Sciatic nerve (tissue), 2 donors: Measurements from ENCODE around the gene RUSF1. TPM values are rescaled to one million over a fixed set of nuclear protein-coding genes. Genes with fewer than 3 reads are reported as not detected.
"Not testable (repeated sequence)": the region's sequence is repeated elsewhere in the genome, so short reads cannot be mapped to it uniquely, and the experiment has no call there.

Experiments
- ATAC-seq: fragments of 200-7000 bp; cut with Tn5 transposase; one replicate; pipeline ENCODE4 v1.9.1; 2020; ENCODE audit warnings: mild to moderate bottlenecking, moderate library complexity
- DNase-seq: peaks from one replicate; pipeline ENCODE4 v3.0.0-alpha.2; 2020; ENCODE audit warnings: low spot score
- intact Hi-C: fragments of 100-400 bp; cut with DNase I; formaldehyde crosslinking; loops from one replicate; pipeline ENCODE4 v1.14.2; 2022
- total RNA-seq: library from RNA; stranded (reverse); fragmentation: NEBNext Ultra II Directional; extraction: Animal tissue kit (Norgen Biotek cat#: 25700); gene quantifications from one replicate; pipeline ENCODE4 v1.2.1, GENCODE V29; 2021
- donor health status: DM: no; HTN: no; CAD: no.
- donor health status: DM: no; HTN: no; CAD: no.

RUSF1 gene
- total RNA-seq: 59.9 TPM

DNA sequence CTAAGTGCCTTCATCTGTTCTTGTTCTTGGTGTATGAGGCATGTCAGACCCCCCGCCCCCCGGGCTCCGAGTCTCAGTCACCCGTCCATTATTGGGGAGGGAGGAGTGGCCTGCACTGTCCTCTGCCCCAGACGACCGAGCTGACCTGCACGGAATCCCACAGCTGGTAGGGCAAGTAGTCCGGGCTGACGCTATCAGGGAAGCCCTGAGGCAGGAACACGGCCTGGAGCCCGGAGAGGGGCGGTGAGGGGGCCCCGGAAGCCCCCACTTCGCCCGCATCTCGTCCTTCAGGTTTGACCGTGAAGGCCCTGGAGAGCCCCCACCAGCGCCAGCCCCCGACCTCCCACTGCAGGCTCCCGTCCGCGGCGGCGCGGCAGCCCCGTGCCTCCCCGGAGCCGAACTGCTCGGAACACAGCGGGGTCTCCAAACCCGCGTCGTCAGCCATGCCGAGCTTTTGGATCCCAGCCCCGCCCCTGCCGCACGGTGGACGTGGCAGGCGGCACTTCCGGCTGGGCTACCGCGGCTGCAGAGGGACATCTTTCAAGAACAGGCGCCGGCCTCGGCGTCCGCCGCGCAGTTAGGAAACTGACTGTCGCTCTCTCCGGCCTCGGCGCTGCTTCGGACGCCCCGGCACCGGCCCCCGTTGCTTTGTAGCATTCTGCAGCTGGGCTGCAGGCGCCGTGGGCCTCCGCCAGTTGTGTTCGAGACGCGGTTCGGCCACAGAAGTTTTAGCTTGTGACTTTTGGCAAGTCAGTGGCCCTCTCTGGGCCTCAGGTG, at the start of gene RUSF1:
Gene RUSF1, minus strand, starts transcription at position 463 of the 777 bp plus-strand sequence. Its CDS starts 18 bp downstream, at position 445.
- intact Hi-C loops: no loop called here
- DNase-seq (peak; percentile 95), ATAC-seq (peak; percentile 98)

DNA sequence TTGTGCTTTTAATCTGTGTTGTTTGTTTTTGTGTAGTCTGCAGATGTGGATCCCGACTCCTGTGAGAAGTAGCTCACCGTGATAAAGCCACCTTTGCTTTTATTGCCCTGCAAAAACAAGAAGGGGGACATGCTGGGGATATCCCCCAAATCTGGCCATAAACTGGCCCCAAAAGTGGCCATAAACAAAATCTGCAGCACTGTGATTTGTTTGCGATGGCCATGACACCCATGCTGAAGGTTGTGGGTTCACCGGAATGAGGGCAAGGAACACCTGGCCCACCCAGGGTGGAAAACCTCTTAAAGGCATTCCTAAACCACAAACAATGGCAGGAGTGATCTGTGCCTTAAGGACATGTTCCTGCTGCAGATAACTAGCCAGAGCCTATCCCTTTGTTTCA, 34.6 kb upstream of the RUSF1 start:
- intact Hi-C loops: no loop called here
- no peak for DNase-seq
- no peak for ATAC-seq

DNA sequence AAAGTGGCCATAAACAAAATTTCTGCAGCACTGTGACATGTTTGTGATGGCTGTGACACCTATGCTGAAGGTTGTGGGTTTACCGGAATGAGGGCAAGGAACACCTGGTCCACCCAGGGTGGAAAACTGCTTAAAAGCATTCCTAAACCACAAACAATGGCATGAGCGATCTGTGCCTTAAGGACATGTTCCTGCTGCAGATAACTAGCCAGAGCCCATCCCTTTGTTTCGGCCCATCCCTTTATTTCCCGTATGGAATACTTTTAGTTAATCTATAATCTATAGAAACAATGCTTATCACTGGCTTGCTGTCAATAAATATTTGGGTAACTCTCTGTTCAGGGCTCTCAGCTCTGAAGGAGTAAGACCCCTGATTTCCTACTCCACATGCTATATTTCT, 31.6 kb upstream of the RUSF1 start:
- ATAC-seq, DNase-seq, intact Hi-C loops: not testable (repeated sequence)

DNA sequence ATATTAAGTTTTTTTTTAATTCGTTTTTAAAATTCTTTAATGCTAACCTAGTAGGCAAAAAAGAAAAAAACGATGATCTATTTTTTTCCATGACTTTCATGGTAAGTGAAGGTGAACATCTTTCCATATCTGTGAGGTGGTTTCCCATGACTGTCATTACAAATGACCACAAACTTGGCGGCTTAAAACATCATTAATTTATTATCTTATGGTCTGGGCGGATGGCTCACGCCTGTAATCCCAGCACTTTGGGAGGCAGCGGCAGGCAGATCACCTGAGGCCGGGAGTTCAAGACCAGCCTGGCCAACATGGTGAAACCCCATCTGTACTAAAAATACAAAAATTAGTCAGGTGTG, 30.0 kb upstream of the RUSF1 start:
- ATAC-seq, intact Hi-C loops: not testable (repeated sequence)

DNA sequence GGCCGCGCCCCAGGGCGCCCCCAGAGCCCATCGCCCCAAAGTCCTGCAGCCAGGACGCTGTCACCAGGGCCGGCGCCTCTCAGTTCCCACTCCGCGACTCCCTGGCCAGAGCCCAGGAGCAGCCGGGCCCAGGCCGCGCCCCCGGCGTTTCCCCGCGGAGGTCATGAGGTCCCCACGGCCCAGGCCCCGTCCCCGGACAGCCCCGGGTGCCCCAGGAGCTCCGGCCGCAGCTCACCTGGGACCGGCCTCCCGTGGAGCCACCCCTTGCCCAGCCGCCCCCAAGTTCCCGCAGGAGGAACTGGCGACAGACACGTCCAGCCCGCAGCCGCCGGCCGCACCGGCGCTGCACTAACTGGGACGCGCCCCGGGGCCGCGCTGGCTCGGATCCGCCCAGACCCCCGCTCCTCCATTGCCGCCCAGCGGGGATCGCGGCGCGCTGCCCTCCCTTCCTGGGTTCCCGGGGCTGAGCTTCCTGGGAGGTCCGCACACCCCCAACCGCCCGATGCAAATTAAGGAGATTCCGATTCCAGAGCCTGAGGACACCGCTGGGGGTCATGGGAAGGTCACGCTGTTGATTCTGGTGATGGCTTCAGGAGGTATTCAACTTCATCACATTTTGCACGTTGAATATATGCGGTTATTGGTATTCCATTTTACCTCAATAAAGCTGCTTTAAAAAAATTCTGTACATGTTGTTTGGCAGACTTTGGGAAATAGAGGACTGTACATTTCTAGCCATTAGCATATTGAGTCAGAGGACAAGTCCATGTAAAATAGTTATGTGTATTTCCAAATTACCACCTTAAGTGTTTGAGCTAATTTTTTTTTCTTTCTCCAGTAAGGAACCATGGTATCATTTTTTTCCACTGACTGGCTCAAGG, 29.4 kb upstream of the RUSF1 start:
- intact Hi-C loops: no loop called here
- no peak for ATAC-seq
- no peak for DNase-seq

More for the DNA sequence above, 30.0 kb upstream of the RUSF1 start:
- not testable (repeated sequence) for DNase-seq

DNA sequence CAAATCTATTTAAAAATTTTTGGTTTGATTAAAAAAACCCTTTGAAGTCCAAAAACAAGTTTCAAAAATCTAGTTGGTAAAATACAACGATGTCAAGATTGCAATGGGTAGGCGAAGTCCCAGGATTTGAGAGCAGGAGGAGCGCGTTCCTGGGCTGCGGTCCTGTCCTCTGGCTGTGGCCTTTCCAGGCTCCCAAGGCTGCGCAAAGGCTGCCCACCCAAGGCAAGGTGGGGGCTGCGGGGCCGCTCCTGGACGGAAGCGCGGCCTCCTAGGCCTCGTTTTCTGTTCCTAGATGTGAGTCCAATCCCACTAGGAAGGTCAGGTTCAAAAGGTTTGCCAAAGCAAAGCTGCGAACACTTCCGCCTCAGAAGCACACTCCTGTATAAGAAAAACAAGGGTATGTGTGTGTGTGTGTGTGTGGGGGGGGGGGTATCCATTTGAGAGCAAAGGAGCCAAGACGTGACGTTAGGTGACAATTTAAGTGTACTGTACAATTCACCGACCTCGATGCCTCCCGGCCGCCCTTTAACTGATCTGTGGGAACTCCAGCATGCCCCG, 28.7 kb upstream of the RUSF1 start:
- DNase-seq (no peak), ATAC-seq (no peak)
- intact Hi-C loops: no loop called here

DNA sequence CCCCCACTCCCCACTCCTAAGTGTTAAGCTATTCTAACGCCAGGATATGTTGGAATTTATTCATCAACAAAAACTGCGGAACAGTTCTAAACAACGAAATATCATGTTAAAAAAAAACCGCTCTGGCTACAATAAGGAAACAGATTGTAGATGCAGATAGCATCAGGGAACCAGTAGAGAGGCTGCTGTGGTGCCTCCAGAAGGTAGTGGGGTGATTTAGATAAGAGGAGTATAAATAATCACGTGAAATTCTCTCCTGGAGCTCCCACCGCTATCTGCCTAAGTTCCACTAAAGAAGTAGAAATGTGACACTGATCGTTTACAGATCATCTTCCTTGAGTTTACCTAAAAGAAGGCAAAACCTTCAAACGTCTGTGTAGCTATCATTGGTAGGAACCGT, 27.5 kb upstream of the RUSF1 start:
- intact Hi-C loops: no loop called here
- no peak for DNase-seq
- ATAC-seq: no peak

DNA sequence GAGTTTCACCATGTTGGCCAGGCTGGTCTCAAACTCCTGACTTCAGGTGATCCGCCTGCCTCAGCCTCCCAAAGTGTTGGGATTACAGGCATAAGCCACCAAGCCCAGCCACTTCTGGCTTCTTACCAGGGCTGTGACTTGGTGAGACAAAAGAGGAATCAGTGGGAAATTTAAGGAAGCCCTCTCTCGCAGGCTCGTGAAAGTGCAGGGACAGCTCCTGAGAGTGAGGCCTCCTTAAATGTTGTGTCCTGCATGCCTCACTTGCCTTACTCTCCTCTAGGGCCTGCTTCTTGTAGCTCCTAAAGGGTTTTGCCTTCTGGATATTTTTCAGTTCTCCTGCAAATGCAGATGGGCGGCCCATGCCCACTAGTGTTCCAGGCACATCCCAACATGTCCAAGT, 24.7 kb upstream of the RUSF1 start:
- intact Hi-C loops: no loop called here
- ATAC-seq (no peak), DNase-seq (no peak)

DNA sequence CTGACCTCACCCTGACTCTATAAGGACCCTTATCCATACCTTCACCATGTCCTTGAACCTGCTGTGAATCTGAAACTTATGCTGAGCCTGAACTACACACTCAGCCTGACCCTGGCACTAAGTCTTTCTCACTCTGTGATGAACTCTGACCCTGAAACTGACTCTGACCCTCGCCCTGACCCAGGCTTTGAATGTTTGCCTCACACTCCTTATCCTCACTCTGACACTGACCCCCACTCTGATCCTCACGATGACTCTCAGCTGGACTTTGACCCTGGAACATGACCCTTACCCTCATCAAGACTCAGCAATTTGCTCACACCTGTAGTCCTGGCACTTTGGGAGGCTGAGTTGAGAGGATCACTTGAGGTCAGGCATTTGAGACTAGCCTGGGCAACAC, 23.9 kb upstream of the RUSF1 start:
- DNase-seq: no peak
- intact Hi-C loops: no loop called here
- no peak for ATAC-seq

DNA sequence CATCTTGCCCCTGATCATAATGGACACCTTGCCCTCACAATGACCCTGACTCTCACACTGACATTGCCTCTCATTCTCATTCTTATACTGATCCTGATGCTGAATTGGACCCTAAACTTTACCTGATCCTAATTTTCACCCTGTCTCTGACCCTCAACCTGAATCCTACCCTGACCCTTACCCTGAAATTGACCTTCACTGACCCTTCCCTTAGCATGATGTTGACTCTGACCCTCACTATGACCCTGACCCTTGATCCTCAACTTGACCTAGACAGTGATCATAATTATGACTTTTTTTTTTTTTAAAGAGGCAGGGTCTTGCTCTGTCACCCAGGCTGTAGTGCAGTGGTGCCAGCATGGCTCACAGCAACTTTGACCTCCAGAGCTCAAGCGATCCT, 22.9 kb upstream of the RUSF1 start:
- intact Hi-C loops: no loop called here
- DNase-seq: no peak
- no peak for ATAC-seq

DNA sequence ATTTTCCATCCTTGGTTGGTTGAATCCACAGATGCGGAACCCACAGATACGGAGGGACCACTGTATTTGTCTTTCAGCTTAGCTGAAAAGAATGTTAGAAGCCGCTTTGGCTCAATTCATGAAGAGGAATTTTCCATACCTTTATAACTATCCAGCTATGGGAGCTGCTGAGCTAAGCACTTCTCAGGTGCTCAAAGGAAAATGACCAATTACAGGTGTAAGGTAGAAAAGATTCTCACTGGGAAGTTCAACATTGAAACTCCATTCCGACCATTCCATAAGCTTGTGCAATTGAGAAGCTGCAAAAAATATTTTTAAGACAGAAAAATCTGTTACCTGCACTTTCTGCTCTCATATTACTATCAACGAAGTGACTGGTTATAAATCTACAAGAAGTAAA, 22.2 kb upstream of the RUSF1 start:
- no peak for ATAC-seq
- DNase-seq: no peak

DNA sequence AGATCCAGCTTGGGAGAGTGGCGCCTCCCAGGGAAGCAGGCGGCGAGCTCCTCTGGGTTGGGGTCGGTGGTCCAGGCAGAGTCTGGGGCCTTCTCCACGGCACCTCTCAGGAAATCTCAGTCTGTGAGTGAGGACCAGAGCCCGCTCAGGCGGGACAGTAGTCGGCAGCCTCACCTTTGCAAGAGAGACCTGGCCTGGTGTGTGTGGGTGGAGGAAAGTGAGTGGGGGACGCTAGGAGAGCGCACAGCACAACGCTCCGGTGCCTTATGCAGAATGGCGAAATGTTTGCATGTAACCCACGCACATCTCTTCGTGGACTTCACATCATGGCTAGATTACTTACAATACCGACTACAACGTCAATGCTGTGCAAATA, 21.7 kb upstream of the RUSF1 start:
- intact Hi-C loops: no loop called here
- no peak for DNase-seq
- peak; percentile 20 for ATAC-seq

More for the DNA sequence above, 22.2 kb upstream of the RUSF1 start:
- intact Hi-C loops: no loop called here

DNA sequence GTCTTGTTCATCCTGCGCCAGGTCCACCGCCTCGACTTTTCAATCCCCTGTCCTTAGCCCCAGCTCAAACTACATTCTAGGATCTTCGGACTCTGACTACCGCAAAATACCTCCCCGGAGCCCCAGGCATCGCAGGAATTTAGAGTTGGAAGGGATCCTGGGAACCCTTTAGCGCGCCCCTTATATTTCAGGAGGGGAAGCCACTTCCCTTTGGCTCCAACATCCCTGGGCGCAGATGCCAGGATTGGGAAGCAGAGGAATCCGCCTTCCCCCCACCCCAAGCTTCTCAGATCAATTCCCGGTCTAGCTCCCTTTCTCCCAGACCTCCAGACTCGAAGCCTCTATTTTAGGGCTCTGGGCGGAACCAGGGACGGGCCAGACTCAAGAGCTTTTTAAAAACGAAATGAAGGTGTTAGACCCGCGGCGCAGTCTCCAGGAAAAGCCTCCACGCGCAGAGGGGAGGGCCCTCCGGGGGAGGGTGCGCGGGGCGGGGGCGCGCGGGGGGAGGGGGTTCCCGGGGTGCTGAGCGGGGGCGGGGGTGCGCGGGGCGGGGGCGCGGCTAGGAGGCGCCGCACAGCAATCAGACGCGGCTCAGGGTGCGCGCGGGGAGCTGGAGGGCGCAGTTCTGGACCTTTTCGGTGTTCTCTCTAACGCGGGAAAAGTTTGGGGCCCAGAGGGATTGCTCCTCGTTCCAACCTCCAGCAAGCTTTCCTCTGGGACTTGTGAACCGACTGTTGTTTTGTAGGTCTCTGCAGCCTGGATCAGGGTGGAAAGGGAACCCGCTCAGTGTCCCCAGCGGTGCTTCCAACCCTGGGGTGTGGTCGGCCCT, 21.1 kb upstream of the RUSF1 start:
- DNase-seq (no peak), ATAC-seq (peak; percentile 30)
- intact Hi-C loops: no loop called here

DNA sequence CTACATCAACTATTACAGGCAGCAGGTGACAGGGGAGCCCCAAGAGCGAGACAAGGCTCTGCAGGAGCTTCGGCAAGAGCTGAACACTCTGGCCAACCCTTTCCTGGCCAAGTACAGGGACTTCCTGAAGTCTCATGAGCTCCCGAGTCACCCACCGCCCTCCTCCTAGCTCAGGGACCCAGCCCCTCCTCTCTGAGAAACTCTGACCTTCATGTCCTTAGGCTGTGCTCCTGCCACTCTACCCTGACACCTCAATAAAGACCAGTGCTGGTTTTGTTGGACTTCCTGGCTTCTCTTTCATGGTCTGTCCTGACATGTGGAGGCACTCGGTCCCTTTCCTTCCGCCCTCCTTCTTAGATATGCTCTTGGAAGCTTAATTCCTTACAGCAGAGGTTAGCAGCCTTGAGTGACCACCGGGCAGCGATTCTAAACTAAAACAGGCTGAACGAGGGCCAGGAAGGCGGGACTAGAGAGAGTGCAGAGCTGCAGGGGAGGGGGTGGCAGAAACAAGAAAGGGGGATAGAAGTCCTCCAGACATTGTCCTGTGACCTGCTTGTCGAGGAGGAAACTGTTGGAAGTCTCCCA, 20.4 kb upstream of the RUSF1 start:
- DNase-seq (no peak), ATAC-seq (no peak)
- intact Hi-C loops: no loop called here

DNA sequence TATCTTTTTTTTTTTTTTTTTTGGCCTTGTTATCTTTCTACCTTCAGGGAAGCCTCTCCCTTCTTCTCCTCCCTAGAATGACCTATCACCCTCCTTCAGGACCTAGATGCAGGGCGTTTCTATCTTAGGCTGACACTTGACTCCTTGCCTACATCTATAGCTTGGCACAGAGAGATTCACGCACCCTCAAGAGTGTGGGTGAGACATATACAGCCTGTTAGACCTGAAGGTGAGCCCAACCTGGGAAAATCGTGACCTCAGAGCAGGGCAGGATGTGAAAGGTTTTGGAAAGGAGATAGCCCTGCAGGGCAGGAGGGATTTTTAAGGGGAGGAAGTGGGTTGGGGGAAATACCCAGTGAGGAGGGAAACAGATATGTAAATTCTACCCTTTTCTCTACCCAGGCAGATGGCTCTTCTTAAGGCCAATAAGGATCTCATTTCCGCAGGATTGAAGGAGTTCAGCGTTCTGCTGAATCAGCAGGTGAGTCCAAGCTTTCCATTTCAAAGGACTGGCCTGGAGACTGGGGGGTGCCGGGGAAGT, 19.6 kb upstream of the RUSF1 start, which contains the start of gene AHSP:
Gene AHSP, plus strand, starts transcription at position 167 of the 541 bp plus-strand sequence. Its CDS starts 240 bp downstream, at position 407.
- DNase-seq: no peak
- intact Hi-C loops: no loop called here
- ATAC-seq: no peak

DNA sequence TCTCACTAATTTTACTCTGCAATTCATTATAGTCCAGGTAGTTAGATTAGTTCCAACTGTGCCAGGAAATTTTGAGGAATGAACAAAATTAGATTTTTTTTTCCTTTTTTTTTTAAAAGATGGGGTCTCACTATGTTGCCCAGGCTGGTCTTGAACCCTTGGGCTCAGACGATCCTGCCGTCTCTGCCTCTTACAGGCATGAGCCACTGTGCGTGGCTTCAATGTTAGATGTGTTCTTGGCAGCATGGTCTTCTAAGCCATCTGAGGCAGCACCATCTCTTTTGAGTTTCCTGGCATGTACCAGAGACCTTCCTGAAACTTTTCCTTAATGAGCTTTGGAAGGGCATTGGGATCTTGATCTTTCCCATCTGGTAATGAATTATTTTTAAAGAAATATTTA, 16.9 kb upstream of the RUSF1 start:
- ATAC-seq: no peak
- no peak for DNase-seq
- intact Hi-C loops: no loop called here

DNA sequence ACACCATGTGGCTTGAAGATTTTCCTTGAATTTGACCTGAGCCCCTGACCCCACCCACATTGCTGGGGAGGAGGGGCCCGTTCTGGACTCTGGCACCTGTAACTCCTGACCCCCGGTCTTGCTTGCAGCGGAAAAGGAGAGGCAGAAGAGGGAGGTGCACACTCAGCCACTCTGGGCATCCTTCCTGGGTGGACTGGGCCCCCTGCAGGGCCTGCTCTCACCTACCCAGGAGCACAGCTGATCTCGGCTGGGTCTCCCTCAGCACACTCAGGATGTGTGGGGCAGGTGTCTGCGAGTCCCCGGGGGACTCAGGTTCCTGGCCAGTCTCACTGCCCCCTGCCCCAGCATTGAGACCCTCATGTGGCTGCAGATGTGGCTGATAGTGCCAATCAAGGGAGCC, 15.6 kb upstream of the RUSF1 start:
- ATAC-seq, DNase-seq, intact Hi-C loops: not testable (repeated sequence)

DNA sequence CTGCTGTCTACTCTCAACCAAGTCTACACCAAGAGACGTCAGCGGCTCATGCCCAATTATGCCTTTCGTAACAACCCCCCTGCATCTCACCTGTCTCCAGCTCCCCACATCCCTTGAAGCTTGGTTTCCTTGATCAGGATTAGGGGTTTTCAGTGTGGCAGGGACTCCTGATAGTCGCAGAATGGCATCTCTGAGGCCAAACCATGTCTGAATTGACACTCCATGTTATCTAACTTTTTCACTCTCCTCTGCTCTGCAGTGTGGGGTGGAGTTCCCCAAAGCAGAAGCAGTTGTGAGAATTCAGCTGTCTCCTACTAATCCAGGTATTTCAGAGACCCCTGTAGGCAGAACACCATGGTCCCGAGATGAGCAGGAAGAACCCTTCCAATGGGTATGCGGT, 13.9 kb upstream of the RUSF1 start:
- ATAC-seq: no peak

More for the DNA sequence above, 13.9 kb upstream of the RUSF1 start:
- DNase-seq: no peak
- intact Hi-C loops: no loop called here
